Measurements from ENCODE around the gene TYW1B.
"Not testable (repeated sequence)": the region's sequence is repeated elsewhere in the genome, so short reads cannot be mapped to it uniquely, and the experiment has no call there.

Gene TYW1B

GRCh38 chr7:72590023-72590422 lies 238.0 kb downstream of the TYW1B start:
- not testable (repeated sequence) for H3K27ac ChIP-seq; DNase-seq (ENCODE audit: low read depth, low spot score)

- not testable (repeated sequence) for H3K27ac ChIP-seq; DNase-seq (ENCODE audit: low read depth, low spot score)
Measured at GRCh38 chr7:72587267-72587666, 240.7 kb downstream of the TYW1B start.

- not testable (repeated sequence) for DNase-seq (ENCODE audit: low read depth, low spot score); H3K27ac ChIP-seq
Measured at GRCh38 chr7:72584576-72584975, 243.4 kb downstream of the TYW1B start.

- not testable (repeated sequence) for DNase-seq (ENCODE audit: low read depth, low spot score); H3K27ac ChIP-seq
Measured at GRCh38 chr7:72583620-72584361, 244.2 kb downstream of the TYW1B start.

GRCh38 chr7:72580142-72580770 lies 247.7 kb downstream of the TYW1B start:
- not testable (repeated sequence) for DNase-seq (ENCODE audit: low read depth, low spot score); H3K27ac ChIP-seq

- no peak overlapping the region for H3K27ac ChIP-seq
- no peak for DNase-seq (ENCODE audit: low read depth, low spot score)
Measured at GRCh38 chr7:72577107-72577506, 250.9 kb downstream of the TYW1B start.

GRCh38 chr7:72561988-72562387 lies 266.0 kb downstream of the TYW1B start:
- not testable (repeated sequence) for DNase-seq (ENCODE audit: low read depth, low spot score)

GRCh38 chr7:72559546-72559945 lies 268.5 kb downstream of the TYW1B start:
- not testable (repeated sequence) for DNase-seq (ENCODE audit: low read depth, low spot score); H3K27ac ChIP-seq

More at GRCh38 chr7:72561988-72562387, 266.0 kb downstream of the TYW1B start:
- H3K27ac ChIP-seq, result not testable (repeated sequence)

GRCh38 chr7:72556733-72557132 lies 271.3 kb downstream of the TYW1B start:
- H3K27ac ChIP-seq; DNase-seq (ENCODE audit: low read depth, low spot score): not testable (repeated sequence)

- DNase-seq (ENCODE audit: low read depth, low spot score); H3K27ac ChIP-seq: not testable (repeated sequence)
Measured at GRCh38 chr7:72555238-72555637, 272.8 kb downstream of the TYW1B start.

- not testable (repeated sequence) for H3K27ac ChIP-seq; DNase-seq (ENCODE audit: low read depth, low spot score)
Measured at GRCh38 chr7:72554401-72554800, 273.6 kb downstream of the TYW1B start.

GRCh38 chr7:72550454-72550853 lies 277.5 kb downstream of the TYW1B start:
- H3K27ac ChIP-seq; DNase-seq (ENCODE audit: low read depth, low spot score): not testable (repeated sequence)

- not testable (repeated sequence) for H3K27ac ChIP-seq
Measured at GRCh38 chr7:72546586-72547237, 281.3 kb downstream of the TYW1B start.

GRCh38 chr7:72544531-72544930 lies 283.5 kb downstream of the TYW1B start:
- not testable (repeated sequence) for H3K27ac ChIP-seq; DNase-seq (ENCODE audit: low read depth, low spot score)

More at GRCh38 chr7:72546586-72547237, 281.3 kb downstream of the TYW1B start:
- DNase-seq (ENCODE audit: low read depth, low spot score), result not testable (repeated sequence)

GRCh38 chr7:72540923-72541322 lies 287.1 kb downstream of the TYW1B start:
- H3K27ac ChIP-seq, result no peak overlapping the region
- no peak for DNase-seq (ENCODE audit: low read depth, low spot score)

- DNase-seq (ENCODE audit: low read depth, low spot score), result no peak
- H3K27ac ChIP-seq, result no peak overlapping the region
Measured at GRCh38 chr7:72540106-72540611, 287.8 kb downstream of the TYW1B start.

- no peak for DNase-seq (ENCODE audit: low read depth, low spot score)
- H3K27ac ChIP-seq, result no peak overlapping the region
Measured at GRCh38 chr7:72539702-72540101, 288.3 kb downstream of the TYW1B start.

GRCh38 chr7:72538856-72539255 lies 289.1 kb downstream of the TYW1B start:
- no peak for DNase-seq (ENCODE audit: low read depth, low spot score)
- H3K27ac ChIP-seq, result no peak overlapping the region

- no peak for DNase-seq (ENCODE audit: low read depth, low spot score)
Measured at GRCh38 chr7:72538147-72538546, 289.9 kb downstream of the TYW1B start.

GRCh38 chr7:72536038-72536437 lies 292.0 kb downstream of the TYW1B start:
- DNase-seq (ENCODE audit: low read depth, low spot score); H3K27ac ChIP-seq: not testable (repeated sequence)

More at GRCh38 chr7:72538147-72538546, 289.9 kb downstream of the TYW1B start:
- H3K27ac ChIP-seq, result no peak overlapping the region

GRCh38 chr7:72531048-72531447 lies 297.0 kb downstream of the TYW1B start:
- H3K27ac ChIP-seq; DNase-seq (ENCODE audit: low read depth, low spot score): not testable (repeated sequence)

Data from epithelial cell of prostate (primary cell).